Inflammatory macrophage treated with lipopolysaccharide for 4 hours (primary cell): Measurements from ENCODE around the gene OTOS.

Experiments
- DNase-seq: peaks from one replicate; pipeline ENCODE4 v3.0.0-alpha.2; 2020

OTOS gene

DNA sequence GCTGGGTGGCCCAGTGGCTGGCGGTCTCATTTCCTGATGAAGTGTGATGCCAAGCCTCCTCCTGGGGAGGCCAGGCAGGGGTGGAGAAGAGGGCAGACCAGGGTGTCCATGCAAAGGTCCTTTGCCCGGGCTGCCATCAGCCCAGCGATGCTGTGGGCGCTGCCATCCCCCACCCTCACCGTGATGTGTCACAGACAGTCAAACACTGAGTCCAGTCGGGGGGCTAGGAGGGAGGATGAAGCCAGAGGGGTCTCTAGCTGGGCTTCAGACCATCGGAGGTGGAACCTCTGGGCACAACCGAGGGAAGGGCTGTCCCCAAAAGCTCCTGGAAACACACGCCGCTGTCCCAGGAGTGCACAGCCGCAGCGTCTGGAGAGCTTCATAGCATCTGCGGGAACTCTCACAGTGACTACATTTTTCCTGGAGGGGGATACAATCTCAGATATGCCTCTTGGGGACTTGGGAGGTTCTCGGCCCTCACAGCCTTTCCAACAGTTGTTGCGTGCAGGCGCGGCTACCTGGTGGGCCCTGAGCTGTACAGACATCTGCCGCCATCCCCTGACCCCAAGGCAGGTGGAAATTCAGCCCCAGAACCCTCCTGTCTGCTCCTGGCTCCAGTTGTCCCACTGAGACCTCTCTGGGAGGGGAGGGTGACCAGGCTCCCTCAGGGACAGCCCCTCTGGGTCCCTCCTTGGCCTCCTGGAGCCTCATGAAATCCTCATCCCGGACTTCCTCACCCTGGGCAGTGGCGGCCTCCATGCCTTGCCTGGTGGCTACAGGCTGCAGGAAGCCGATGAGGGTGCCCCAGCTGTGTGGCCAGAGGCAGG, 26.5 kb upstream of the OTOS start:
- no peak for DNase-seq

- DNase-seq = no peak
These were observed 25.7 kb upstream of the OTOS start for GRCh38 chr2:240166191-240166590.

DNA sequence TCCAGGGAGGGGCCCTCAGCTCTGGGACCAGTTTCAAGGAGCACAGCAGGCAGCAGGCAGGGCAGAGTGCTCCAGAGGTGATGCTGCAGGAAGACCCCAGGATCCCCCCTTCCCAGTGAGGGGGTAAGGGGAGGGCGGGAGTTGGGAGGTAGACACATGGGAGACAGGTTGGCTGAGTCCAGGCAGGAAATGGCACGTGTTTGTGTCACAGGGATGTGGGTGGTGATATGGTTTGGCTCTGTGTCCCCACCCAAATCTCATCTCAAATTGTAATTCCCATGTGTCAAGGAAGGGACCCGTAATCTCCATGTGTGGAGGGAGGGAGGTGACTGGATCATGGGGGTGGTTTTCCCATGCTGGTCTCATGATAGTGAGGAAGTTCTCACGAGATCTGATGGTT, 25.2 kb upstream of the OTOS start:
- DNase-seq = no peak

GRCh38 chr2:240165034-240165433, 24.6 kb upstream of the OTOS start:
- DNase-seq = no peak

GRCh38 chr2:240164586-240164985, 24.1 kb upstream of the OTOS start:
- no peak for DNase-seq

GRCh38 chr2:240163844-240164574, 23.6 kb upstream of the OTOS start:
- DNase-seq = no peak

- no peak for DNase-seq
These were observed 22.7 kb upstream of the OTOS start for GRCh38 chr2:240162939-240163714.

DNA sequence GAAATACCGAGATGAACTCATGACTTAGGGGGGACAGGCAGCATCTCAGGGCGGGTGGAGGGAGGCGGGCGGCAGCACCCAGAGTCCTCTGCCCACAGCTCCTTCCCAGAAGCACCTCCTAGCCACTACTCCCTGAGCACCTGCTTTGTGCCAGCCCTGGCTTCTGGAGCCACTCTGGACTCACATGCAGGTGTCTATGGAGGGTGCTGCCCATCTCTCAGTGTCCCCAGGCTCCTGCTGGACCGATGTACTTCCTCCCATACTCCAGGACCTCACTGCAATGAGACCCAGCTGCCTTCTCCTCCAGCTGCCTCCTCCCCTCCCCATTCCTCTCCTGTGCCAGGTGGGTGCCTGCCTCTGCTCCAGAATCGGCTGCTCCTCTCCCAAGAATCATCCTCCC, 22.1 kb upstream of the OTOS start:
- no peak for DNase-seq

GRCh38 chr2:240162032-240162431, 21.6 kb upstream of the OTOS start:
- no peak for DNase-seq

DNA sequence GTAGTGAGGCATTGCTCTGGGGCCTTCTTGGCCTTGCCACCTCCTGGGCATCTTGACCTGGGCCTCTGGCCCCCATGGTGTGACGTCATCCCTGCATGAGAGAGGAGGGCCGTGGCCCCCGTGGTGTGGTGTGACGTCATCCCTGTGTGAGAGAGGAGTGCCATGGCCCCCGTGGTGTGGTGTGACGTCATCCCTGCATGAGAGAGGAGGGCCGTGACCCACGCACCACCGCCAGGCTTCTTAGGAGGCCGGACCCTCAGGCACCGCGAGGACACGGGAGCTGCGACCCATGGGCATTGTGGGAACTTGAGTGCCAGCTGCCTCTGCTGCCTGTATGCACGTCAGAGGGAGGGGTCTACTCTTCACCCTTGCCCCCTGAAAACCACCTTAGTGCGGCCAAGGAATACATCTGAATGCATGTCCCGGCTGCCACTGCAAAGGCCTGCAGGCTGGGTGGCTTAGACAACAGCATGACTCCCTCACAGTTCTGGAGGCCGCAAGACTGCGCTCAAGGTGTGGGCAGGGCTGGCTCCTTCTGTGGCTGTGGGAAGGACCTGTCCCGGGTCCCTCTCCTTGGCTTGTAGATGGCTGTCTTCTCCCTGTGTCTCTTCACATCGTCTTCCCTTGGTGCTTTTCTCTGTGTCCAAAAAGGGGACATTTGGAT, 20.8 kb upstream of the OTOS start:
- DNase-seq = no peak

GRCh38 chr2:240160291-240161086, 20.0 kb upstream of the OTOS start:
- DNase-seq = no peak

- no peak for DNase-seq
These were observed 18.9 kb upstream of the OTOS start for GRCh38 chr2:240159251-240159839.

GRCh38 chr2:240157147-240157470, 16.7 kb upstream of the OTOS start:
- no peak for DNase-seq

- no peak for DNase-seq
These were observed 16.1 kb upstream of the OTOS start for GRCh38 chr2:240156435-240157146.

DNA sequence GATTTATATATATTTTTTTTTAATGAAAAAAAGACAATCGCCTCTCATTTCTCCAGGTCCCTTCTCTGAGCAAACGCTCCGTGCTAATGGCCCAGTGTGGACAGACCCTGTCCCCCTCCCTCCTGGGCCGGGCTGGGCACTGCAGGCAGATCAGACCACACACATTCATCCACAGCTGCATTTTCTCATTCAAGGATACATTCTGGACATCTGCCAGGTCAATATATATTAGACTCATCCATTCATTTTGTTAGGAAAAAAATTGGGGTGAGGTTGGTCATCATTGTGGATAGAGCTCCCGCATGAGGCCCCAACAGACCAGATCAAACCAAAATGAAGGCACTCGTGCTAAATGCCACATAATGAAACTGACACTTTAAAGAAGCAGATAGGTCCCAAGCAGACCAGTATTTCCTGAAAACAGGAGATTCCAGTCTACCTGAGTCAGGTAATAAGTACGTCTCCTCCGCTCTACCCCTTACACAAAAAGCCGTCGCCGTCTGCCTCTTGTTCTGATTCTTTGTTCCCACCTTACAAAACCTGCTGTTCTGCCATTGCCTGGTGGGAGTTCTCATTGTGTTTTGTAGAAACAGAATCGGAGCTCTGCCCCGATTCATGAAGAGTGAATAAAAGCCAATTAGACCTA, 15.4 kb upstream of the OTOS start:
- DNase-seq = no peak

DNA sequence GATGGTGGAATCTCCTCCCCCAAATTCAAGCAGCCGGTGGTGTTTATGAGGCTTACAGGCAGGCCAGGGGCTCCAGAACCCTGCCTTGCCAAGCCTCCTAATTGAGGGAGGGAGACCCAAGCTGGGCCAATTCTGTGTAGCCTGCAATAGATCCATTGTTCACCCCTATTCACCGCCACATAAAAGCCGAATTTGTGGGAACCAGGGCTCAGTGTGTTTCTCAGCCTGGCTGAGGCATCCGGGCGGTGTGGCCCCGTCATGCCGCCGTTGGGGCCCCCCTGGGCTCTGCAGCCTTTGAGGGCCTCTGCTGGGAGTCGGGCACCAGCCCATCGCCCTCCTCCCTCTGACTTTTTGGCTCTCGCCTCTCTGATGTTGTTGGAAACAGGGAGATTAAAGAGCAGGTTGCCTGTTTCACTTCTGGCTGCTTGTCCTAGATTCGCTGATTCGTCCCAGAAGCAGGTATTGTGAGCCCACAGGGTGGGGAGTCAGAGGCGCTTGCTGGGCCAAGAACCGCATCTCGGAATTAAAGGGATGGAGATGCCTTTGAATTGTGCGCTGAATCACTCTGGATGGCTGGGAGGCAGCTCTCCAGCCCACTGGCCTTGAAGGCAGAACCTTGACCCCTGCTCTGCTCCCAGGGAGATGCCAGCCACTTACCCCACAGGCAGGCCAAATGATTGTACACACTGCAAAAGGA, 14.7 kb upstream of the OTOS start:
- DNase-seq = no peak

DNA sequence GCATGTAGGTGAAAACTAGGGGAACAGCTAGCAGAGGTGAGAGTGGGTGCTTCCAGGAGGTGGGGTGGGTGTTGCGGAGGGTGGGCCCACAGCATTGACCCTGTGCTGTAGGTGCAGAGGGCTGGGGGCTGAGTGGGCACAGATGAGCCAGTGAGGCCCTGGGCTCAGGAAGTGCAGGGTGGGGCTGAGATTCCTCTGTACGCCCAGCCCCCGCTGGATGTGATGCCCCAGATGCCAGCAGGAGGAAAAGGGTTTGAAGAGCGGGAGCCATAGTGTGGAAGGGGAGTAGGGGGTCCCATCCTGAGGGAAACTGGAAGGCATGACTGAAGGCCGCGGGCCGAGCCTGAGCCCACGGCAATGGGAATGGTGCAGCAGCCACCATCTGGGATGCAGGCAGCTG, 14.1 kb upstream of the OTOS start:
- DNase-seq = no peak

DNA sequence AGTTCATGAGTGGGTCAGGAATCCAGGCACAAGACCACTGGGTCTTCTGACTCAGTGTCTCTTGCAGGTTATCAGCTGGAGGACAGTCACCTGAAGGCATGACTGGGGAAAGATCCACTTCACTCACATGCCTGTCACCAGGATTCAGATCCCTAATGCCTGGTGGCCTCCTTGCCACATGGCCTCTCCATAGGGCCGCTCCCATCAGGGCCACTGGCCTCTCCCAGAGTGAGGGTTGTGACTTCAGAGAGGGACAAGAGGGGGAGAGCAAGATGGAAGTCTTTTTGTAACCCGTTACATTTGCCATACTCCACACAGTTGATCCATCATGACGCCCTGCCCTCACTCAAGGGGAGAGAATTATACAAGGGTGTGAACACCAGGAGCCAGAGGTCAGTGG, 13.0 kb upstream of the OTOS start:
- DNase-seq = no peak

GRCh38 chr2:240151477-240152031, 11.1 kb upstream of the OTOS start:
- no peak for DNase-seq
